Stimulated activated CD8-positive, alpha-beta memory T cell treated with anti-CD3 and anti-CD28 coated beads, Interleukin-2, amount 100 ng/mL, for 48 hours (primary cell): Measurements from ENCODE around the gene PAX5.
"Not testable (repeated sequence)": the region's sequence is repeated elsewhere in the genome, so short reads cannot be mapped to it uniquely, and the experiment has no call there.

ENCODE experiments used
- DNase-seq, 2 donors: peaks; one replicate each; pipeline ENCODE4 v3.0.0-alpha.2; 2020; ENCODE audit warnings: low read depth in 2 of 2

PAX5 gene

GRCh38 chr9:37033682-37034304, at the start of gene PAX5:
Gene PAX5 (minus strand): TSS chr9:37034268. CDS start chr9:37034031, 237 bp downstream.
- DNase-seq = no peak

- no peak for DNase-seq
These were observed 49.6 kb upstream of the PAX5 start for GRCh38 chr9:37083654-37084053.

GRCh38 chr9:37082214-37082765, 48.2 kb upstream of the PAX5 start:
- no peak for DNase-seq

- DNase-seq = not testable (repeated sequence)
These were observed 47.4 kb upstream of the PAX5 start for GRCh38 chr9:37081507-37081906.

GRCh38 chr9:37080165-37080628, 46.1 kb upstream of the PAX5 start:
- peak in 1 of 2 donors; percentile 3 for DNase-seq

GRCh38 chr9:37079370-37080164, 45.5 kb upstream of the PAX5 start:
- peak; percentile 77 to 90 for DNase-seq

- DNase-seq = not testable (repeated sequence)
These were observed 40.7 kb upstream of the PAX5 start for GRCh38 chr9:37074790-37075189.

- no peak for DNase-seq
These were observed 32.2 kb upstream of the PAX5 start for GRCh38 chr9:37066139-37066725.

GRCh38 chr9:37062336-37062735, 28.3 kb upstream of the PAX5 start:
- no peak for DNase-seq

- no peak for DNase-seq
These were observed 27.7 kb upstream of the PAX5 start for GRCh38 chr9:37061768-37062167.

- DNase-seq = no peak
These were observed 26.8 kb upstream of the PAX5 start for GRCh38 chr9:37060833-37061232.

GRCh38 chr9:37056046-37056920, 22.2 kb upstream of the PAX5 start:
- no peak for DNase-seq

GRCh38 chr9:37054363-37054720, 20.3 kb upstream of the PAX5 start:
- not testable (repeated sequence) for DNase-seq

GRCh38 chr9:37053684-37054362, 19.8 kb upstream of the PAX5 start:
- no peak for DNase-seq

GRCh38 chr9:37046683-37047082, 12.6 kb upstream of the PAX5 start:
- DNase-seq = no peak

GRCh38 chr9:37042421-37042820, 8.4 kb upstream of the PAX5 start:
- no peak for DNase-seq

GRCh38 chr9:37040508-37041127, 6.5 kb upstream of the PAX5 start:
- DNase-seq = no peak

- DNase-seq = no peak
These were observed 4.9 kb upstream of the PAX5 start for GRCh38 chr9:37038943-37039464.

- DNase-seq = no peak
These were observed 4.4 kb upstream of the PAX5 start for GRCh38 chr9:37038302-37038942.
